Activated gamma-delta T cell treated with Interleukin-2 at 50 U/mL for 16 hours (primary cell): Measurements from ENCODE around the gene SRGN.
A peak's percentile ranks its signal among the peaks of the same experiment; 100 is the strongest.

Source experiments
- DNase-seq: peaks from one replicate; pipeline ENCODE4 v3.0.0-alpha.2; 2020

Gene SRGN

DNA sequence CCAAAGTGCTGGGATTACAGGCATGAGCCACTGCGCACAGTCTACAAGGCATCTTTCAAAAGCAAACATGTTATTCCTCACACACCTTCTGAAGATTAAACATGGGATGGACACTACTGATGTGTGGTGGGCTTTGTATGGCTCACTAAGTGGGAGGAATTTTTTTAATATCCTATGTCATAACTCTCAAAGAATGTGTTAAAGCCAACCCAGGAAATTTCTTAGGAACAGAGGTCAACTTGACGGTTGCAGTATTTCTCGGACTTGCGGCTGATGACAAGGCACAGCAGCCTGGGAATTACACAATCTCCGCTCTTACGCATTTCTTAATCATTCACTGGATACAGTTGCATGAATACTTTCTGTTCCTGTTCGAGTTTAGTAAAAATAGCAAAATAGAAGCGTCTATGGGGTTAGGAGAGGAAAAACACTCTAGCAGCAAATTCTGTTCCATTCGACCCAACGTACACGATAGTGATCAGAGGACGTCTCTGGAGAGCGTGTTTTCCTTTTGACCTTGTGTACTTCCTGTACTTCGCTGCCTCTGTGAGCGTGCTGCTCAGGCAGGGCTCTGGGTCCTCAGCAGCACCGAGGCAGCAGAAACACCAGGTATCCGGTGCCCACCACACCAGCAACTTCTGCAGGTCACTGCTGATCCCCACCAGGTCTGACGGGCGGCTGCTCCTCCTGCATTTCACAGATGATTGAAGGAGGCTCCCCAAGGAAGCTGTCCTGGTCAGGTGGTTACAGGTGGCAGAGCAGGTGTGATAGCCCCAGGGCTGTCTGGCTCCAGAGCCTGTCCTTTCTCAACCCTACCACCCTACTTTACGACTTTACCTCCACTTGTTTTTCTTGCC is 26.4 kb upstream of the SRGN start:
- peak; percentile 37 for DNase-seq

DNA sequence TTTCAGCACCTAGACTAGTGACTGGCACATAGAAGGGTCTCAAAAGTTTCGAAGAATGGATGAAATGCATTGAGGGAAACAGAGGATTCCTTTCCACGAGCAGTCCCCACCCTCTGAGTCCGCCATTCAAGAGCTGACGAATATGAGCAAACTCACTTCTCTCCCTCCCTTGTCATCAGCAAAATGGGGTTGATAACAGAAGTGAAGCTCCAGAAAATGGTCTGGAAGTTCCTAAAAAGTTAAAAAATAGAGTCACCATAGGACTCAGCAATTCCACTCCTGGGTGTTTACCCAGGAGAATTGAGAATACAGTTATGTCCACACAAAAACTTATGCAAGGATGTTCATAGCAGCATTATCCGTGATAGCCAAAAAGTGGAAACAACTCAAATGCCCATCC is 25.0 kb upstream of the SRGN start:
- no peak for DNase-seq

DNA sequence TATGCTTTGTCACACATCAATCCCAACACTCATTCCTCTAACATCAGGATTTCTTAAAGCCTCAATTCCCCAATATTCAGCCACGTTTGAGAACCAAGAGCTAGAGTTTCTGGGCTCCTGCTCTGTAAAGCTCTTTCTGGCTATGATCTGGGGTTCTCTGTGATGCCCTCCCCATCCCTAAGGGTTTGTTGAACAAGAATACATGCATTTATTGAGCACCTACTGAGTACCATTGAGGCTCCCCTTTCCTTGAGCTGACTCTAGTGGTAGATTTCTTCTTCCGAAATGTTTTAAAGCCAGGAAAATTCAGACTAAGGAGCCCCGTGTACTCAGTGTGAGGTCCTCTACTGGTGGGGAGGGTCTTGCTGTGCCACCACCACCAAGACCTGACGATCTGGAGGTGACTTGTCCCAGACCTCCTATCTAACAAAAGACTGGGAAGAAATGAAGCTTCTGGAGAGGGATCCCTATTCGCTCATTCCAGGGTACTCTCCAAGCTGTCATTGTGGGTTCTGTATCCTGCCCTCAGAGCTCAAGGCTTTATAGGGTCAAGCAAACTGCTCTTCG is 23.1 kb upstream of the SRGN start:
- no peak for DNase-seq

DNA sequence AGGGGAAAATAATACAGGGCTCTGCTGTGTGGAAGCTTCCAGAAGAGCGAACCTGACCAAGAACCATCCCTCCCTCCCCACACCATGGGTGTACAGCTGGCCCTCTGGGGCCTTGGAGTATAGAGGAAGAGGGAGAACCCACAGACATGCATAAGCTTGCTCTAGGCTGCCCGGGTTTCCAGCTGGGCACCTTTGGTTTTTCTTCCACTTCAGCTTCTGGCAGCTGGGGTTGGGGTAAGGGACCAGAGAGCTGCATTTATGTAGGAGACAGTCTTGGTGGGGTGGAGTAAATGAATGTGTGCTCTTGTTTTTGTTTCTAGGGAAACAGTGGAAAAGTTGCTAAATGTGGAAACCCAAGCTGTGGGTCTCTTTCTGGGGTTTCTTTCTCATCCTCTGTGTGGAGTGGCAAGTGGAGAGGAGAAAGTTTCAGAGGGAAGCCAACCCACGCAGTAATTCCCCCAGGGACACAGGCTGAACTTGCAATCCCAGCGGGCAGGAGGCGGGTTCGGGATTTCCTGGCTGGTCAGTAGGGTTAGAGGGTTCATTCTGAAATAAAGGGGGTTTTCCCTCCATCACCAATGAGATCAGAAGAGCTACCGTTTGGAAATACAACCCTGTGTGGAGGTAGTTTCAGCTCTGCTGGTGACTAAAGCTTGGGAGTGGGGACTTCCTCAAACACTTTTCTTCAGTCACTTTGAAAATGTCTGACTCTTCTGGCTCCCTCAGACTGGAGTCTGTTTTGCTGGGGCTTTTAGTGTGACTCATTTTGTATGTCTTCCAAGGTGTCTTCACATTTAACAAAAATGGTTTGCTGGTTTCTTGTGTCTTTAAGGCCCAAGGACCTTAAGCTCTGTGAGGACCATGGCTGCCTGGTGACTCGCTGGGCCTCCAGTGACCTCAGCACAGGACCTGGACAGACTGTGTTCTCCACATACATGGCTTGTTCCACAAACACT is 22.2 kb upstream of the SRGN start:
- no peak for DNase-seq

DNA sequence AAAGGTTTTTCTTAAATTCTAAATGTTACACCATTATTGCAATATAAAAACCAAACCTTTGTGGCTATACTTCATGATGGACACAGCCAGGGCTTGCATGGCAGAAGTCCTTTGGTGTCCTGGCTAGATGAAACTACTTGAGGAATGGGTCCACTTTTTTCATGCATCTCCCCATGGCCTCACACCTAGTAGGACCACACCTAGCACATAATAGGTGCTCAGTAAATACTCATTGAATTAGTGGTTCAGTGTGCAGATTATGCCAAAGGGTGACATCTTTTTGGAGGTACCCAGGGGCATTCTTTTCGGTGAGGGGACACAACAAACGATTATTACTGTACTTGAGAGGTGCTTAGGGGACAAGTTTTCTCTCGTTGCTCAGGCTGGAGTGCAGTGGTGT is 20.7 kb upstream of the SRGN start:
- no peak for DNase-seq

DNA sequence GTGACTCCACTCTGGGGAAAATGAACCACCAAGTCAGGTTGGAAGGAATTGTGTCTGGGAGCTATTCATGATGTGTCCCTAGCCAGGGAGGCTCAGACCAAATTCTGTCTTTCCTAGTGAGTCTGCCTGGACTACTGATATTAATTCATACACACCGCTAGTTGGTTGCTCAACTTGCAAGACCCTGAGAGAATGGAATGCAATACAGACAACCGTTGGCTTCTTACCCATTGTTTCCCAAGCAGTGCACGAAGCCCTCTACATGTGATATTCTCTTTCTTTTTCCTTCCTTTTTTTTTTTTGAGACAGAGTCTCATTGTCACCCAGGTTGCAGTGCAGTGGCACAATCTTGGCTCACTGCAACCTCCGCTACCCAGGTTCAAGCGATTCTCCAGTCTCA is 19.4 kb upstream of the SRGN start:
- no peak for DNase-seq

DNA sequence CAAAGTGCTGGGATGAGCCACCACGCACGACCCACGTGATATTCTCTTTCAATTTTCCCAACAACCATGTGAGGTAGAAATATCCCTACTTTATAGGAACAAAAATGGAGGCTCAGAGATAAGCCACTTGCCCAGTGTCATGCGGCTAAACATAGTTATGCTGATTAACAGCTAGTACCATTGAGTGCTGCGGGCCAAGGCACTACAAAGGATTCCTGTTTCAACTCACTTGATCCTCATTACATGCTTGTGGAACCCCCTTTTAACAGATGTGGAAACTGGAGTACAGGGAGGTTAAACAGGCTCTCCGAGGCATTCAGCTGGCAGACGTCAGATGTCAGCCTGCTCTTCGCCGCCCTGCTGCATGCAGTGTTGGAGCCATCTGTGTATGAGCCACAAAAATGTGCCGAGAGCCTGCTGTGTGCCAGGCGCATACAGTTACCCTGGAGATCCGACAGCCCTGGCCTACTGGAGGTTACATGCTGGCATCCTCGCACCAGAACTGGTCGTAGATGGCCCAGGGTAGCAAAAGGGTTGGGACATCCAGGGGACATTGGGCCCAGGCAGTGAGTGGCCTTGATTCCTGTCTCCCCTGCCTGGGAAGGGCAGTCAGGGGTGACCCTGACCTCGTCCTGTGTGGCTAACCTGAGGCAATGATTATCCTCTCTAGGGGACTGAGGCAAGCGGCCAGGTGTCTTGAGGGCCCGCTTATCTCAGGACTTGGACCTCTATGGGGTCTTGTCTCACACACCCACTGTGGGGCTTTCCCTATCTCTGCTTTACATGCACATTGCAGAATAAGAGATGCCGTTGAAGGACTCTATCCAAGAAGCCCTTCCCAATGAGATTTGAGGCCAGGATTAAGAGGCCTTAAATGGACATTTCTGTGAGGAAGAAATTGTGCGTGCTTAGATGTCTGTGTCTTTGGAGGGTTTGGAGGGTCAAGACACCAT is 18.5 kb upstream of the SRGN start:
- no peak for DNase-seq

DNA sequence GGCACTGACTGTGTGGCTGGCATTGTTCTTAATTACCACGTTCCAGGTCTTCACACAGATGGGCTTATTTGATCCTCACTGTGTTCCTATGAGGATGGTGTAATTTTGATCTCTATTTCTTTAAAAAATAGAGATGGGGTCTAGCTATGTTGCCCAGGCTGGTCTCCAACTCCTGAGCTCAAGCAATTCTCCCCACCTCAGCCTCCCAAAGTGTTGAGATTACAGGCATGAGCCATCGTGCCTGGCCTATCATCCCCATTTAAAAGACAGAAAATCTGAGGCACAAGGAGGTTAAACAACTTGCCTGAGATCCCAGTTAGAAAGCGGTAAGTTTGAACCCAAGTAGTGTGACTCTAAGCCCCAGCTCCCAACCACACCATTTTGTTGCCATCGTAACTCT is 17.0 kb upstream of the SRGN start:
- no peak for DNase-seq

DNA sequence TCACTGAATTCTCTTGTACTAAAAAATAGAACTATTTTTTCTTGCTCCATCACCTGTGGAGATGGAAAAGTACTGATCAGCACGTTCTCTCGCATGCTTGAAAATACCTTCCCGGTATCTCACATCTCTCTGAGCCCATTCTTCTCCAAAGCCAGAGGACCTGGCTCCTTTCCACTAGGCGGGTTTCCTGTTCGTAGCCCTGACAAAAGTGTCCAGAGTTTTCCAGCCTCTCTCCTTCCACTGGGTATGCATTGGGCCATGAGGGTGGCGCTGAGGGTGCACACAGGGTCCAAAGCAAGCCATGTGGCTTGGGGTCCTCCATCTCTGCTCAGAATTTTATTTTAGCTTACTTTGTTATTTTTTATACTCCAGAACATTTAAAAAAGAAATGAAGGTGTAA is 16.3 kb upstream of the SRGN start:
- no peak for DNase-seq

DNA sequence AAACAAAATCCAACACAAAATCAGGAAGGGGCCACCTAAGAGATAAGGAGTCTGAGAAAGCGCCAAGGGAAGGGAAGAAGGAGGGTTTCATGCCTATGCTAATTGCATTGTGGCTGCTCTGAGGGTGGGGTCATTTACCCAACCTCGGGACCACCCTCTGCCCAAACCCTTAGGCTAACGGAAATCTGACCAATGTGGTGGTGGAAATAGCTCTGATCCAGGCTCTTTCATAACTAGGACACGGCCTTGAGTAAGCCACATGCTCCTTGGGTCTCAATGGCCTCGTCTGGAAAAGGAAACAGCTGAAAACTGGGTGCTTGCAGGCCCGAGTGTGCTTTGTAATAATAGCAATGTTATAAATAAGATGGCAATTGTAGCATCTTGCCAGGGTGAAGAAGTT is 14.9 kb upstream of the SRGN start:
- no peak for DNase-seq

DNA sequence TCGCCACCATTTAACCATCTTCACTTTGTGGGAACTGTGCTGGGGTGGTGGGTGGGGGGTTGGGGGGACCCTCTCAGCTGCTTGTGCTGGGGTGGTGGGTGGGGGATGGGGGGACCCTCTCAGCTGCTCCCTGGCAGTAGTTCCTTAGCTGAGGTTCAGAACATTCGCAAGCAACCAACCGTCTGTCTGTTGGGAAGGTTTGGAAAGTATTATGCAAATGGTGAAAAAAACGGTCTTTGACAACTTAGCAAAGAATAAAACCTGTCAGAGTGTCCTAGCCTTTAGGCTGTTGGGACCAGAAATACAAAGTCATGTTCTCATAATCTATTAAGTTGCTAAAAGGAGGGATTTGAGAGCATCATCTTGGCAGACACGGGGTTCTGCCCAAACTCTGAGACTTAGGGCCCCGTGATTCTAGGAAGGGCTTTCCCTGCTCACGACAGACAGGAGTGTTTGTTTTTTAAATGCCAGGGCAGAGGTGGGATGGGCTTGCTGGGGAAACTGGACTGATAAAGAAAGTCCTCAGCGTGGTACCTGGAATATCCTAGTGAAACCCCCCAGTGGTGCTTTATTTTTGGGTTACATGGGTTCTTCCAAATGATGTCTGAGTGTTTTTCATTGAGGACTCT is 14.1 kb upstream of the SRGN start:
- DNase-seq: no peak

DNA sequence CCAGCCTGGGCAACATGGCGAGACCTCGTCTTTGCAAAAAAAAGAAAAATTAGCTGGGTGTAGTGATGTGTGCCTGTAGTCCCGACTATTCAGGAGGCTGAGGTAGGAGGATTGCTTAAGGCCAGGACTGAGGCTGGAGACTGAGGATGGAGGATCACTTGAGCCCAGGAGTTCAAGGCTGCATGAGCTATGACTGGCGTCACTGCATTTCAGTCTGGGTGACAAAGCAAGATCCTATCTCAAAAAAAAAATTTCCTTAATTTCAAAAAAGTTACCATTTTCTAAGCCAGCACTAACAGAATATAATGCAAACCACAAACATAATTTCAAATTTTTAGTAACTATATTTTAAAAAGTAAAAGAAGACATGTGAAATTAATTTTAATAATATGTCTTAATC is 13.4 kb upstream of the SRGN start:
- DNase-seq: no peak

DNA sequence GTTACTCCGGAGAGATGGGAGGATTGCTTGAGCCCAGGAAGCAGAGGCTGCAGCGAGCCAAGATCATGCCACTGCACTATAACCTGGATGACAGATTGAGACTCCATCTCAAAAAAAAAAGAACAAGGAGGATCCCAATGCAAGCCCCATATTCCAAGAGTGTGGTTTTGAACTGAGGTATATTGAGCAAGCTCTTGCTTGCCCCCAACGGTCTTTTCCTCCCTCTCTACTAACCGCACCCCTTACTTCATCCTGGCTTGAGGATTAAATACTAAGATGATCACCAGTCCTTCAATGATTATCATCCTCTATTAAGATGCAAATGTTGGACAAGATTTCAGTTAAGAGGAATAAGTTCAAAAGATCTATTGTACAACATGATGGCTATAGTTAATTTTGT is 12.5 kb upstream of the SRGN start:
- no peak for DNase-seq

DNA sequence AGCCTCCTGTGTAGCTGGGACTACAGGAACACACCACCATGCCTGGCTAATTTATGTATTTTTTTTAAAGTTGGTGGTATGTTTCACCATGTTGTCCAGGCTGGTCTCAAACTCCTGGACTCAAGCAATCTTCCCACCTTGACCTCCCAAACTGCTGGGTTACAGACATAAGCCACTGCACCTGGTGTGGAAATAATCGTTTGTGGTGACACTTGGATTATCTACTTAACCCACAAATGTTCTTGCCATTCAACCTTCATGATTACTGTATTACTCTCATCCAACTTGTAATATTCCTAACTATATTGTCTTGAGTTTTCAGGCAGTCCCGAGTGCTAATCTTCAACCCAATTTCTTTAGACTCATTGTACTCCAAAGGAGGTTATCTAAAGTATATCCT is 9.6 kb upstream of the SRGN start:
- no peak for DNase-seq

DNA sequence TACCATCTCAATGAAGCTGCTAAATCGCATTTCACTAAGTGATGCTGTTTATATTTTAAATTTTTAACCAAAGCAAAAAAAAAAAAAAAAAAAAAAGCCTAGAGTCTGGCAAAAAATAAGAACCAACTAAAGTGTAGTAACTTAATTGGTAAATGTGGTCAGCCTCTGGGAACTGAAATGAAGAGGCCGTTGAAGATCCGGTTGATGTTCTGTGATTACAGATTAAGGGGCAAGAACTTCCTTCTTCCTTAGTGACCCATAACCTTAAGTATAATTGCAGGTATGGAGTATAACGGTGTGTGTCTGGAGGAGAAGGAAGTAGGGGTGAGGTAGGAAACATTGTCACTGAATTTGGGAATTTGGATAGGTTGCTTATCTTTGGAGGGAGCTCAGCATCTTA is 7.7 kb upstream of the SRGN start:
- no peak for DNase-seq

DNA sequence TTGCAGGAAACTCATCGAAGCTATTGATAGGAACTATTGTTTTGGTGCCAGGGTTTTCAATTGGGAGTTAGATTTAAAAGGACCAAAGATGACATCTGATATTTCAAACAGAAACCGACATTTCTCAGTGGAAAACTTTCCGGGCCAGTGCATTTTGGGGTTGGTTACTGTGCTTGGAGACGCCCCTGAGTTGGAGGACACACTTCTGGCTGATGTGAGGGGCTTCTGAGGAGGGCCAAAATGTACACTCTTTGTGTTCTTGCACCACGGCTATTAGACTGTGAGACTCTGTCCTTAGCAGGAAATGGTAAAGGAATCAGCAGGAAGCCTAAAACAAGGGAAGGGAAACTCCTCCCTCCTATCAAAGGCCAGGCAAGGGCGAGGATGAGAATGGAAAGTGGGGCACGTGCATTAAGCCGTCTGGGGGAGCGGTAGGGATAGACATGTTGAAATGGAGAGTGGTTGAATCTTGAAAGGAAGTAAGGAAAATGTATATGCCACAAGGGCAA is 1.8 kb upstream of the SRGN start:
- no peak for DNase-seq

DNA sequence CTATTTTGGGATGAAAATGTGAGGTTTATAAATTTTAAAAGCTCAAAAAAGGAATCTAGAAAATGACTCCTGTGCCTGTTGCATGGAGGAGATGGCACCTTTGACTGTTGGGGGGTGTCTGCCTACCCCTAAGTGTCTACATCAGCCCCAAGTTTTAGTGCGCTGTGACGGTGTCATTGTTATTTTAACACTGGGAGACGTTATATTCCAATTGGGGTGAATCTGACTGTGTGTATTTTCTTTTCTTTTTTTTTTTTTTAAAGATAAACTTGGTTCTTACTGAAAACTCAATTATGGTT is 517 bp downstream of the SRGN start:
- DNase-seq: peak; percentile 16

DNA sequence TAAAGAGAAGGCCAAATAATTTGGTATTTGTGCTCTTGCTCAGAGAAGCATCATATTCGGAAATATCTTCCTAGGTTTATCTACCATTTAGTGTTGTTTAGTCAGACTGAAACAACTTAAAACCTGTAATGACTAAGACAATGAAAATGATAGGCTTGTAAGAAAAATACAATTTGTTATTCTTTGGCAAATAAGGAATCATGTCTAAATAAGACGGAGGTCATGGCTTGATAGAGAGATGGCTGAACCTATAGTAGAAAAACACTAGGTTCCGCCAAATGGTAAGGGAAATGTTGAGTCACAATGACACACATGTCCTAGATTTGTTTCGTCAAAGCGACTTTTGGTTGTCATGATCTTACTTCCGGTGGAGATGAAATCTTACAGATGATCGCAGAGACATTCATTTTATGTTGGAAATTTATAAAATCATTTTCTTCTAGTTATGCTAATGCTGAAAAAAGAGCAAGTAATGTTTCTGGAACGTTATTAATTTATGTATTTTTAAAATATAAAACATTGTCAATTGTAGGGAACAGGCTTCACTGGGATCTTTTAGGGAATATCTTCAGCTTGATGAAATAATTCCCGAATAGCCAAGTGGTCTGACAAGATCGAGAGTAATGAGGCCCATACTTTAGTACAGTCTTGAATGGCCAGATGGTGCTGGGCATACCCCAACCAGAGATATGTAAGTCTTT is 1.0 kb downstream of the SRGN start:
- DNase-seq: peak; percentile 25

DNA sequence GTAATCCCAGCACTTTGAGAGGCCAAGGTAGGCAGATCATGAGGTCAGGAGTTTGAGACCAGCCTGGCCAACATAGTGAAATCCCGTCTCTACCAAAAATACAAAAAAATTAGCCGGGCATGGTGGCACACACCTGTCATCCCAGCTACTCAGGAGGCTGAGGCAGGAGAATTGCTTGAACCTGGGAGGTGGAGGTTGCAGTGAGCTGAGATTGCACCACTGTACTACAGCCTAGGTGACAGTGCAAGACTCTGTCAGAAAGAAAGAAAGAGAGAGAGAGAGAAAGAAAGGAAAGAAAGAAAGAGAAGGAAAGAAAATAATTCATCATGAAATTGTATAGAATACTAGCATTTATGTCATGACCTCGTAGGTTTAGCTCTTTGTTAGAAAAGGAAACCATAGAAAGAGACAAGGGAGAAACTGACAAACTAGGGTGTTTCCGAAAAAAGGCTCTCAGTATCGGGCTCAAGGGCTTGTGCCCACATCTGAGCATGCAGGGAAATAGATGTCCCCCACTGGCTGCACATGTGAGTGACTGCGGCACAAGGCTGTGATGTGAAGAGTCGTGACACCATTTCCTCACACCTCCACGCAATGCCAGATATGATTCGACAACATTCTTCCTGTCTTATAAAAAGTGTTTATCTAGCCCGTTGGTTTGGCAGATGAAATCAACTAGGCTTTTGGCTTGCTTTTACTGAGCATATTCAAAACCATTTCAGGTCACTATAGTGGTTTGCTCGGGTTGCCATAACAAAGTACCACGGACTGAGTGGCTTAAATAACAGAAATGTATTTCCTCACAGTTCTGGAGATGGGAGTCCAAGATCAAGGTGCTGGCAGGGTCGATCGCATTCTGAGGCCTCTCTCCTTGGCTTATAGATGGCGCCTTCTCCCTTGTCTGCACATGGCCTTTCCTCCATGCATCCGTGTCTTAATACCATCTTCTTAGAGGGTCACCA is 2.0 kb downstream of the SRGN start:
- DNase-seq: peak; percentile 64

DNA sequence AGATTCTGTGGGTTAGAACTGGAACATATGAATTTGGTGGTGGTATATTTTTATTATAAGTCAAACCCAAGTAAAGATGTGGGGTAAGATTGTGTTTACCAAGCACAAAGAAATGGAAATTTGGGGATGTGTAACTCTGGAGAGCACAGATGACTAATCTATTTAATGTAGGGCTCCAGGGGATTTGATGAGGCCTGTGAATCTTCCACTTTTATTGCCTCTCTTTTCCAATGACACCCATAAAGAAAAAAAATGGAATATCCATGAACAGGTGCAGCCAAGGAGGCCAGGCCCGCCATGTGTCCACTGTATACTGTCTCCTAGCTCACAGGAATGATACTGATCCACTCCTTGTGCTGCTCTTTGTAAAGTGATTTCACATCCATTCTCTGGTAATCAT is 2.8 kb downstream of the SRGN start:
- no peak for DNase-seq
